Hepatocyte (in vitro differentiated cells): ENCODE data around the gene GALNT18.

Source experiments
- CTCF ChIP-seq: fragments of 200-600 bp; sonication (generic); IDR thresholded peaks from 2 replicates; pipeline ENCODE4 v1.5.1; 2016; ENCODE audit warnings: antibody characterized with exemption, mild to moderate bottlenecking; ENCODE audit not compliant: poor library complexity
- EZH2 ChIP-seq: fragments of 200-600 bp; sonication (generic); IDR thresholded peaks from 2 replicates; pipeline ENCODE4 v1.6.1; 2016; ENCODE audit warnings: antibody characterized with exemption, mild to moderate bottlenecking, borderline replicate concordance
- EZH2phosphoT487 ChIP-seq: fragments of 200-600 bp; sonication (generic); IDR thresholded peaks from one replicate; pipeline ENCODE4 v1.6.1; 2018; ENCODE audit warnings: antibody characterized with exemption, mild to moderate bottlenecking, low read depth, moderate library complexity; ENCODE audit not compliant: unreplicated experiment, severe bottlenecking

GRCh38 chr11:11533751-11534150, 88.1 kb downstream of the GALNT18 start:
- TF ChIP-seq CTCF (no peak), EZH2phosphoT487 (no peak), EZH2 (no peak)
